Right ventricle myocardium inferior (tissue), 1 donor: ENCODE data around the gene CACNB4. TPM values are rescaled to one million over a fixed set of nuclear protein-coding genes. Genes with fewer than 3 reads are reported as not detected.
"Not testable (repeated sequence)": the region's sequence is repeated elsewhere in the genome, so short reads cannot be mapped to it uniquely, and the experiment has no call there.

ENCODE experiments used
- ATAC-seq: fragments of 200-7000 bp; cut with Tn5 transposase; one replicate; pipeline ENCODE4 v1.9.1; 2020; ENCODE audit warnings: mild to moderate bottlenecking, moderate library complexity
- DNase-seq: peaks from one replicate; pipeline ENCODE4 v3.0.0; 2021; ENCODE audit errors: missing footprints
- intact Hi-C: fragments of 100-400 bp; cut with DNase I; formaldehyde crosslinking; loops from one replicate; pipeline ENCODE4 v1.11.0; 2022
- total RNA-seq: library from RNA; stranded (reverse); fragmentation: NEBNext Ultra II Directional; extraction: Animal tissue kit (Norgen Biotek cat#: 25700); gene quantifications from one replicate; pipeline ENCODE4 v1.2.1, GENCODE V29; 2021
- donor health status: DM: no; HTN: yes; CAD: no; lungs with severe emphysema.

CACNB4 gene
- total RNA-seq, 1 donor from 2014 or later: 0.35 TPM

- ATAC-seq (no peak), DNase-seq (no peak)
- intact Hi-C loops: no loop called here
These were observed 194.8 kb downstream of the CACNB4 start for GRCh38 chr2:151904021-151904420.

- intact Hi-C loops: no loop called here
- ATAC-seq (no peak), DNase-seq (no peak)
These were observed 196.0 kb downstream of the CACNB4 start for GRCh38 chr2:151902829-151903228.

GRCh38 chr2:151900331-151900730 lies 198.5 kb downstream of the CACNB4 start:
- peak; percentile 20 for ATAC-seq
- intact Hi-C loops: no loop called here
- DNase-seq: no peak

GRCh38 chr2:151899156-151899555 lies 199.7 kb downstream of the CACNB4 start:
- DNase-seq: no peak
- intact Hi-C loops: no loop called here
- ATAC-seq: no peak

GRCh38 chr2:151891566-151892194 lies 207.2 kb downstream of the CACNB4 start:
- ATAC-seq: no peak
- DNase-seq: no peak
- intact Hi-C loops: no loop called here

GRCh38 chr2:151887164-151887563 lies 211.7 kb downstream of the CACNB4 start:
- ATAC-seq: peak; percentile 57
- intact Hi-C loops: no loop called here
- DNase-seq: no peak

GRCh38 chr2:151886241-151886640 lies 212.6 kb downstream of the CACNB4 start:
- no peak for ATAC-seq
- DNase-seq: no peak
- intact Hi-C loops: no loop called here

- ATAC-seq (no peak), DNase-seq (no peak)
- intact Hi-C loops: no loop called here
These were observed 215.9 kb downstream of the CACNB4 start for GRCh38 chr2:151882786-151883445.

- ATAC-seq: no peak
- DNase-seq: no peak
- intact Hi-C loops: no loop called here
These were observed 217.5 kb downstream of the CACNB4 start for GRCh38 chr2:151881342-151881741.

GRCh38 chr2:151880586-151880985 lies 218.3 kb downstream of the CACNB4 start:
- no peak for DNase-seq
- ATAC-seq: no peak
- intact Hi-C loops: no loop called here

GRCh38 chr2:151878655-151879563 lies 219.9 kb downstream of the CACNB4 start:
- intact Hi-C loops: no loop called here
- ATAC-seq: no peak
- DNase-seq: no peak

- no peak for ATAC-seq
- DNase-seq: no peak
- intact Hi-C loops: no loop called here
These were observed 220.6 kb downstream of the CACNB4 start for GRCh38 chr2:151878204-151878603.

- DNase-seq, ATAC-seq, intact Hi-C loops: not testable (repeated sequence)
These were observed 223.2 kb downstream of the CACNB4 start for GRCh38 chr2:151875631-151876030.

GRCh38 chr2:151872463-151872862 lies 226.4 kb downstream of the CACNB4 start:
- ATAC-seq: no peak
- intact Hi-C loops: no loop called here
- DNase-seq: no peak

GRCh38 chr2:151869291-151869690 lies 229.6 kb downstream of the CACNB4 start:
- intact Hi-C loops: no loop called here
- ATAC-seq (no peak), DNase-seq (no peak)

GRCh38 chr2:151862700-151863099 lies 236.1 kb downstream of the CACNB4 start:
- intact Hi-C loops: no loop called here
- DNase-seq (no peak), ATAC-seq (no peak)

- intact Hi-C loops: no loop called here
- no peak for ATAC-seq
- no peak for DNase-seq
These were observed 237.7 kb downstream of the CACNB4 start for GRCh38 chr2:151861174-151861573.

- ATAC-seq: no peak
- no peak for DNase-seq
- intact Hi-C loops: no loop called here
These were observed 238.2 kb downstream of the CACNB4 start for GRCh38 chr2:151860613-151861146.

GRCh38 chr2:151860210-151860609 lies 238.6 kb downstream of the CACNB4 start:
- intact Hi-C loops: no loop called here
- DNase-seq (no peak), ATAC-seq (no peak)
